ENCODE results near the gene KCNRG. TPM values are rescaled to one million over a fixed set of nuclear protein-coding genes. Genes with fewer than 3 reads are reported as not detected.

The KCNRG gene
- total RNA-seq, 1 donor from 2014 or later: 0.75 TPM

- H3K36me3 Mint-ChIP-seq (ENCODE audit: low read depth): peaks cover 50% of the 10 kb centered on the region
- H3K4me3 Mint-ChIP-seq (ENCODE audit: low read depth): no peak overlapping the region
- H3K27me3 Mint-ChIP-seq (ENCODE audit: low read depth): no peaks in the 10 kb centered on the region
- intact Hi-C loops (cut with micrococcal nuclease): no loop called here
- no peak for DNase-seq (ENCODE audit: low spot score)
- H3K27ac Mint-ChIP-seq: no peak overlapping the region
- H3K4me1 Mint-ChIP-seq (ENCODE audit: low read depth): peaks cover 22% of the 10 kb centered on the region
- H3K9me3 Mint-ChIP-seq: no peaks in the 10 kb centered on the region
Measured at GRCh38 chr13:50065712-50066111, 50.5 kb downstream of the KCNRG start.

DNA sequence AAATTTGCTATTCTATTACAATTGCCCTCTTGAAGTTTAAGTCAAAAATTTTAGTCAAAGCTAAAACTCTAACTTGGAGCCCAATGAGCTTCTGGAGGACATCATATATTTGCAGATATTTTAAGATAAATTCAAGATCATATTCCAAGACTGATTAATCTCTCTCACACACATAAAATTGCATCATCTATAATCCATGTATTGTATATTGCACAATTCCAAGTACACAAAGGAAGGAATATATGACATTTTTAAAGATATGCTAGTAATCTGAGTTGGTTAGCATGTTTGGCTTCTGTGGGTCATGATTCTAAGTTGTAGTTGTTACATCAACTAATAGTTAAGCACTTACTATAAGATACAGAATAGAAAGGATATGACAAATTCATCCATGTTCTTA is 53.3 kb downstream of the KCNRG start:
- Mint-ChIP-seq H3K9me3 (no peaks in the 10 kb centered on the region), H3K4me1 (ENCODE audit: low read depth) (peaks cover 38% of the 10 kb centered on the region), H3K36me3 (ENCODE audit: low read depth) (peaks cover 59% of the 10 kb centered on the region), H3K27me3 (ENCODE audit: low read depth) (no peaks in the 10 kb centered on the region), H3K4me3 (ENCODE audit: low read depth) (no peak overlapping the region), H3K27ac (peak overlapping the region; percentile 38)
- intact Hi-C loops (cut with micrococcal nuclease): no loop called here
- no peak for DNase-seq (ENCODE audit: low spot score)

- no peak for DNase-seq (ENCODE audit: low spot score)
- peaks cover 62% of the 10 kb centered on the region for H3K36me3 Mint-ChIP-seq (ENCODE audit: low read depth)
- no peaks in the 10 kb centered on the region for H3K27me3 Mint-ChIP-seq (ENCODE audit: low read depth)
- H3K4me1 Mint-ChIP-seq (ENCODE audit: low read depth): peaks cover 44% of the 10 kb centered on the region
- no peaks in the 10 kb centered on the region for H3K9me3 Mint-ChIP-seq
- intact Hi-C loops (cut with micrococcal nuclease): no loop called here
- H3K27ac Mint-ChIP-seq: no peak overlapping the region
- H3K4me3 Mint-ChIP-seq (ENCODE audit: low read depth): no peak overlapping the region
Measured at GRCh38 chr13:50069261-50069660, 54.0 kb downstream of the KCNRG start.

GRCh38 chr13:50070186-50070585 is 54.9 kb downstream of the KCNRG start:
- intact Hi-C loops (cut with micrococcal nuclease): no loop called here
- Mint-ChIP-seq H3K9me3 (no peaks in the 10 kb centered on the region), H3K36me3 (ENCODE audit: low read depth) (peaks cover 58% of the 10 kb centered on the region), H3K27me3 (ENCODE audit: low read depth) (no peaks in the 10 kb centered on the region), H3K4me1 (ENCODE audit: low read depth) (peaks cover 46% of the 10 kb centered on the region), H3K4me3 (ENCODE audit: low read depth) (no peak overlapping the region), H3K27ac (no peak overlapping the region)
- DNase-seq (ENCODE audit: low spot score): no peak

Other genes starting within 250 kb of the KCNRG start
- gene KPNA3, start 222.8 kb upstream of the KCNRG start, total RNA-seq: 46.1 and 49.0 TPM in 2 replicates
- gene SPRYD7, start 79.1 kb upstream of the KCNRG start, total RNA-seq: 8.7 and 9.8 TPM in 2 replicates
- 17.2 and 17.9 TPM in 2 replicates for gene TRIM13, start 18.4 kb upstream of the KCNRG start, total RNA-seq

All from activated T-helper 2 cell treated with anti-CD3 and anti-CD28 coated beads, Interferon-gamma antibody, Interleukin-2, Interleukin-4, amounts not matched to agents 10 μg/mL and 5 μg/mL and 100 μg/mL, durations not matched to agents 14 hours and 24 hours and 36 hours (primary cell).